ENCODE measurements around the gene ASB8. TPM values are rescaled to one million over a fixed set of nuclear protein-coding genes. Genes with fewer than 3 reads are reported as not detected.
A peak's percentile ranks its signal among the peaks of the same experiment; 100 is the strongest.

Gene ASB8
- total RNA-seq, 1 donor from 2014 or later = 43.6 TPM

DNA sequence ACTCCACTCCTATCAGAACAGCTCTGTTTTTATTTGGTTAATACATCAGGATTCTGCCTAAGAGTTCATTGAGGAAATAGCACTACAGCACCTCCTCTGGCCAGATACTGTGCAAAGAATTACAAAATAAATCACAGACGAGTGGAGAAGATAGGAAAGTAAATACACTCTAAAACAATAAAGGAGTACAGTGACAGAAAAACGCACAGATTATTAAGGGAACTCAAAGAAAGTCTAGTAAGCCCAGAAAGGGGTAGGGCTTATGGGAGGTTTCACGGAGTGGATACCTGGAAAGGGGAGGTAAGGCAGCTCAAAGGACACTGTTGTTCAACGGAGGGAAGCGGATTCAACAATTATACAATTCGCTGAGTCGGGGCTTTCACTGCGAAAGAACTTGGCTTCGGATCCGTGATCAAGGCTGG is 40.2 kb upstream of the ASB8 start:
- Mint-ChIP-seq H3K9me3 (no peaks in the 10 kb centered on the region), H3K4me3 (peak overlapping the region; percentile 96), H3K4me1 (peaks cover 26% of the 10 kb centered on the region), H3K27ac (peak overlapping the region; percentile 99), H3K36me3 (ENCODE audit: low read depth) (peaks cover 6% of the 10 kb centered on the region), H3K27me3 (peaks cover 18% of the 10 kb centered on the region)
- TF ChIP-seq, protein P1, sequence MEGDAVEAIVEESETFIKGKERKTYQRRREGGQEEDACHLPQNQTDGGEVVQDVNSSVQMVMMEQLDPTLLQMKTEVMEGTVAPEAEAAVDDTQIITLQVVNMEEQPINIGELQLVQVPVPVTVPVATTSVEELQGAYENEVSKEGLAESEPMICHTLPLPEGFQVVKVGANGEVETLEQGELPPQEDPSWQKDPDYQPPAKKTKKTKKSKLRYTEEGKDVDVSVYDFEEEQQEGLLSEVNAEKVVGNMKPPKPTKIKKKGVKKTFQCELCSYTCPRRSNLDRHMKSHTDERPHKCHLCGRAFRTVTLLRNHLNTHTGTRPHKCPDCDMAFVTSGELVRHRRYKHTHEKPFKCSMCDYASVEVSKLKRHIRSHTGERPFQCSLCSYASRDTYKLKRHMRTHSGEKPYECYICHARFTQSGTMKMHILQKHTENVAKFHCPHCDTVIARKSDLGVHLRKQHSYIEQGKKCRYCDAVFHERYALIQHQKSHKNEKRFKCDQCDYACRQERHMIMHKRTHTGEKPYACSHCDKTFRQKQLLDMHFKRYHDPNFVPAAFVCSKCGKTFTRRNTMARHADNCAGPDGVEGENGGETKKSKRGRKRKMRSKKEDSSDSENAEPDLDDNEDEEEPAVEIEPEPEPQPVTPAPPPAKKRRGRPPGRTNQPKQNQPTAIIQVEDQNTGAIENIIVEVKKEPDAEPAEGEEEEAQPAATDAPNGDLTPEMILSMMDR (IDR thresholded peaks at IDR 0.05) = no peak
- intact Hi-C loops (cut with micrococcal nuclease) = no loop called here
- ATAC-seq (ENCODE audit: low read depth) (peak; percentile 25), DNase-seq (no peak)
- ChIA-PET CTCF (interaction anchor here (0.6 to 2.3 kb wide), 6 partner anchors 9 to 965 kb away, joined by 3 to 21 read pairs (median 6); partner anchors contain the start of genes ASB8 and CCDC184), POLR2A (interaction anchor here (0.6 to 4.1 kb wide), 8 partner anchors 13 to 485 kb away, joined by 3 to 32 read pairs (median 7); partner anchors contain the start of genes ASB8, CCDC184, KANSL2 and PFKM)

GRCh38 chr12:48194799-48195201 is 37.5 kb upstream of the ASB8 start:
- Mint-ChIP-seq H3K9me3 (no peaks in the 10 kb centered on the region), H3K27ac (no peak overlapping the region), H3K4me3 (no peak overlapping the region), H3K4me1 (peaks cover 17% of the 10 kb centered on the region), H3K27me3 (peaks cover 23% of the 10 kb centered on the region), H3K36me3 (ENCODE audit: low read depth) (peaks cover 4% of the 10 kb centered on the region)
- CTCF ChIA-PET = interaction anchor here (1.4 kb wide), 1 partner anchor 12 kb away, joined by 3 read pairs; no protein-coding TSS in a partner anchor
- POLR2A ChIA-PET = interaction anchor here (0.7 kb wide), 1 partner anchor 15 kb away, joined by 3 read pairs; no protein-coding TSS in a partner anchor
- TF ChIP-seq, protein P1 (IDR thresholded peaks at IDR 0.05) = no peak
- intact Hi-C loops (cut with micrococcal nuclease) = no loop called here
- ATAC-seq (ENCODE audit: low read depth) (no peak), DNase-seq (no peak)

DNA sequence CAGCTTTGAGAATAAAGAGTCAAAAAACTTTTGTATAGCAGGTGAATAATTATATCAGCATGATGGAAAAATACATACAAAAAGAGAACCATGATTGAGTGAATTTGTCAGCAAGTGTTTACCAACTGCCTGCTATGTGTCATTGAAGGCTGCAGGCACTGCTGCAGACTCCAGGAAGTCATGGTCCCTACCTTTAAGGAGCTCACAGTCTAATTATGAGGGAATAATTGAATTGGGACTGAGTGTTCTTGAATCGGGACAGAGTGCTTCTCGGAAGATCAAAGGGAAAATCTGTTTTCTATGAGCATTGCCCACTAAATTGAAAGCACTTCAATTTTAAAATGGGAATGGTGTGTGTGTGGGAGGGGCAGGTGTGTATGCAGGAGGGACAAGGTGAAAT is 36.3 kb upstream of the ASB8 start:
- H3K4me3 Mint-ChIP-seq = no peak overlapping the region
- H3K4me1 Mint-ChIP-seq = peaks cover 6% of the 10 kb centered on the region
- no peak overlapping the region for H3K27ac Mint-ChIP-seq
- intact Hi-C loops (cut with micrococcal nuclease) = no loop called here
- H3K36me3 Mint-ChIP-seq (ENCODE audit: low read depth) = peaks cover 4% of the 10 kb centered on the region
- H3K9me3 Mint-ChIP-seq = no peaks in the 10 kb centered on the region
- ChIA-PET POLR2A (no interaction called here), CTCF (no interaction called here)
- TF ChIP-seq, protein P1 (IDR thresholded peaks at IDR 0.05) = no peak
- peaks cover 26% of the 10 kb centered on the region for H3K27me3 Mint-ChIP-seq
- DNase-seq (no peak), ATAC-seq (ENCODE audit: low read depth) (no peak)

- TF ChIP-seq, protein P1 (IDR thresholded peaks at IDR 0.05) = no peak
- DNase-seq (no peak), ATAC-seq (ENCODE audit: low read depth) (no peak)
- H3K4me1 Mint-ChIP-seq = peaks cover 1% of the 10 kb centered on the region
- no peaks in the 10 kb centered on the region for H3K36me3 Mint-ChIP-seq (ENCODE audit: low read depth)
- H3K27me3 Mint-ChIP-seq = peaks cover 26% of the 10 kb centered on the region
- CTCF ChIA-PET = interaction anchor here (0.9 kb wide), 1 partner anchor 33 kb away, joined by 4 read pairs; no protein-coding TSS in a partner anchor
- no peaks in the 10 kb centered on the region for H3K9me3 Mint-ChIP-seq
- no peak overlapping the region for H3K27ac Mint-ChIP-seq
- POLR2A ChIA-PET = no interaction called here
- H3K4me3 Mint-ChIP-seq = no peak overlapping the region
- intact Hi-C loops (cut with micrococcal nuclease) = no loop called here
Observed at GRCh38 chr12:48192861-48193260, 35.5 kb upstream of the ASB8 start.

GRCh38 chr12:48191096-48191495 is 33.8 kb upstream of the ASB8 start:
- Mint-ChIP-seq H3K36me3 (ENCODE audit: low read depth) (no peaks in the 10 kb centered on the region), H3K9me3 (no peaks in the 10 kb centered on the region), H3K4me3 (no peak overlapping the region), H3K27me3 (peaks cover 30% of the 10 kb centered on the region), H3K27ac (no peak overlapping the region), H3K4me1 (peaks cover under 1% of the 10 kb centered on the region)
- no peak for ATAC-seq (ENCODE audit: low read depth)
- TF ChIP-seq, protein P1 (IDR thresholded peaks at IDR 0.05) = no peak
- CTCF ChIA-PET = no interaction called here
- POLR2A ChIA-PET = no interaction called here
- no peak for DNase-seq
- intact Hi-C loops (cut with micrococcal nuclease) = no loop called here

Measured in activated B cell treated with CpG ODN at 0.5 μM for 24 hours (primary cell).